Activated T-cell treated with anti-CD3 and anti-CD28 coated beads for 24 hours (primary cell): ENCODE measurements around the gene TULP1.
A peak's percentile ranks its signal among the peaks of the same experiment; 100 is the strongest.
"Not testable (repeated sequence)": the region's sequence is repeated elsewhere in the genome, so short reads cannot be mapped to it uniquely, and the experiment has no call there.

Experiments
- DNase-seq: peaks from one replicate; pipeline ENCODE4 v3.0.0-alpha.2; 2020; ENCODE audit warnings: low read depth

The TULP1 gene

DNA sequence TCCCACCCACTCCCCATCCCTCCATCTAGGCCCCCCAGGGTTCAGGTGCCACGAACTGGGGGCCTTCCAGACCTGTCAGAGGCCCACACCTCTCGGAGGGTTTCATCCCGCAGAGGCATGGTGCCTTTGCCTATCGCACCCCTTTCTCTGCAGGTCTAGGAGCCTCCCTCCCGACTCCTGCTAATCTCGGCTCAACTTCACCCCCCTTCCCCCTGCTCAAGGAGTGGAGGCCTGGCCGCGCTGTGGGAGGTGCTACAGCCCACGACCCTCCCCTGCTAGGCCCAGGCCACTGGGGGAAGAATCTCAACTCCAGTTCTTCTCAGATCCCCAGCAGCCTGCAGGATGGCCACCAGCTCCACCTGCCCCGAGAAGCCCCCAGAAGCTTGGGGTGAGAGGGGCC lies at the start of gene TULP1:
Gene TULP1, minus strand, starts transcription at position 157 of the 400 bp plus-strand sequence. Its CDS starts 38 bp downstream, at position 119.
- DNase-seq: no peak

DNA sequence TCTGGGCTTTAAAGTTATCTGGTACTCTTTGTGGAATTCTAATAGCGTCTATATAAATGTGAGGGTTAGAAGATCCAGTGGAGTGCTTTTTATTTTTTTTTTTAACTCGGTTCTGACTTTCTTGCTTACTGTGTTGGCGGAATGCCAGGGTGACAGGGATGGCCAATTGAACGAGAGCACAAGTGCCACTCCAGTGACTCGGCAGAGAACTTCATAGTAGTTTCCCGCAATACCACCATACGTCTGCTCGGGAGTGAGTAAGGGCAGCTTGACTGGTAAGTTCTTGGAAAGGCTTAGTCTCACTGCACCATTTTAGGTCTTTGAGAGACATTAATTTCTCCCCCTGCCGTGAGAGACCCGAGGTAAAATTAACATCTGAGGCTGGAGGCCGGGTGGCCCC lies 49.4 kb upstream of the TULP1 start:
- DNase-seq: no peak

DNA sequence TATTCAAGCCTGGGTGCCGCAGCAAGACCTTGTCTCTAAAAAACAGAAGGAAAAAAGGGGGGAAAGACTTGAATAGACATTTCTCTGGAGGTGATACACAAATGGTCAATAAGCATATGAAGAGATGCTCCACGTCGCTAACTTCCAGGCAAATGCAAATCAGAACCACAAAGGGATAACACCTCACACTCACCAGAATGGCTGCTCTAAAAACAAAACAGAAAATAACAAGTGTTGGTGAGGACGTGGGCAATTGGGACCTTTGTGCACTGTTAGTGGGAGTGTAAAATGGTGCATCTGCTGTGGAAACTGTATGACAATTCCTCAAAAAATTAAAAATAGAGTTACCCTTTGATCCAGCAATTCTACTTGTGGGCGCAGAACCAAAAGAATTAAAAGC lies 48.4 kb upstream of the TULP1 start:
- DNase-seq: no peak

DNA sequence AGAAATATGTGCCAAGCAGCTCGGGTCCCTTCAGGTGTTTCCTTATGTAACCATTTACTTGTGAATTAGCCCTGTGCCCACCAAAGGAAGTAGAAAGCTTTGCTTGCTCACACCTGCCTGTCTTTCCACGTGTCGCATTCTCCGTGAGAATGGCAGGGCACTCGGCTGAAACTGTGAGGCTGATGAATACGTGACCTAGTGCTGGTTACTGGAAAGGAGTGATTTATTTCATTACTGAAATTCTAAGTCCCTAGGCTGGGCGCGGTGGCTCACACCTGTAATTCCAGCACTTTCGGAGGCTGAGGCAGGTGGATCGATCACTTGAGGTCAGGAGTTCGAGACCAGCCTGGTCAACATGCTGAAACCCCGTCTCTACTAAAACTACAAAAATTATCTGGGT lies 45.9 kb upstream of the TULP1 start:
- no peak for DNase-seq

DNA sequence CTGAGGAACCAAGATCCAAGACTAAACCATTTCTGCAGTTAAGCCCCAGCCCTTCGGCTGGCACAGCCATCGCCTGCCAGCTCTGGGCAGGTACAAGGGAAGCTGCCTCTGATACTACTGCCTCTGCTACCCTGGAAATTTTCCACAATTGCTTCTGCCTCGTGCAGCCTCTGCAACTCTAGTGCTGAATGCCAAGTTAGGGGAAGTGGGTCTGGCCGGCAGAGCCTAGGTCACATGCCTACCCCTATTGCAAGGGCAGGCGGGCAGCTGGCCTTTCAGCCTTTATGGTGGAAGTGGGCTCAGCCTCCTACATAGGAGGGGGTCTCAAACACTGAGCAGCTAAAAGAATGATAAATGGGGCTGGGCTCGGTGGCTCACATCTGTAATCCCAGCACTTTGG lies 44.5 kb upstream of the TULP1 start:
- DNase-seq: no peak

DNA sequence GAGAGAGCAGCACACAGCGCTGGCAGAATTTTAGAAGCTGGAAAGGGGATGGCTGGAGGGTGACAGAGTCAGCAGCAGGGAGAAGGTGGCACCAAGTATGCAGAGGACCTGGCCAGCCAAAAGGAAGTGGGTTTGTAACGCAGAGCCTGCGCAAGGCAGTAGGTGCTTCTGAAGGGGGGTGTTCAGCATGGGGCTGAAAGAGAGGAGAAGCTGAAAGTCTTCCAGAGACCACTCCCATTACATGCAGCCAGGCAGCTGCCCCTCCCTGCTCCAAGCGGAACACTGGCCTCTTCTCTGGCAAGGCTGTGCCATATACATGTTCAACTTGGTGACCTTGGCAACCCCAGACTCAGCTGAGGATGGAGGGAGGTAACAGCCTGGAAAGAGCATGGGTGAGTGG lies 42.1 kb upstream of the TULP1 start:
- DNase-seq: no peak

DNA sequence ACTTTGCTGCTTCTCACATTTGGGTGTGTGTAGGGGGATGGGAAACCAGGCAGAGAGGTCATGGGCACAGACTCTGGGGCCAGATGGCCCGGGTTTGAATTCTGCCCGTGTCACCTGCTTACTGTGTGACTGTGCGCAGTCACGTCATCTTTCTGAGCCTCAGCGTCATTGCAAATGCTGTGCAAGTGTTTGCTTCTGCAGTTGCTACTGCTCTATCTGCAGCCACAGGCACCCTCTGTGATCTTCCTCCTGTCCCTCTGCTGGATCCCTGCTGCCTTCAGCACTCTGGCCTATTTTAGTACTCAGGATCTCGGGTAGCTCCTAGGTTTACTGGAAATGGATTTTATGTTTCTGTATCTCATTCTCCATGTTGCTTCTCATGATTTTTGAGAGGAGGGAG lies 40.6 kb upstream of the TULP1 start:
- no peak for DNase-seq

DNA sequence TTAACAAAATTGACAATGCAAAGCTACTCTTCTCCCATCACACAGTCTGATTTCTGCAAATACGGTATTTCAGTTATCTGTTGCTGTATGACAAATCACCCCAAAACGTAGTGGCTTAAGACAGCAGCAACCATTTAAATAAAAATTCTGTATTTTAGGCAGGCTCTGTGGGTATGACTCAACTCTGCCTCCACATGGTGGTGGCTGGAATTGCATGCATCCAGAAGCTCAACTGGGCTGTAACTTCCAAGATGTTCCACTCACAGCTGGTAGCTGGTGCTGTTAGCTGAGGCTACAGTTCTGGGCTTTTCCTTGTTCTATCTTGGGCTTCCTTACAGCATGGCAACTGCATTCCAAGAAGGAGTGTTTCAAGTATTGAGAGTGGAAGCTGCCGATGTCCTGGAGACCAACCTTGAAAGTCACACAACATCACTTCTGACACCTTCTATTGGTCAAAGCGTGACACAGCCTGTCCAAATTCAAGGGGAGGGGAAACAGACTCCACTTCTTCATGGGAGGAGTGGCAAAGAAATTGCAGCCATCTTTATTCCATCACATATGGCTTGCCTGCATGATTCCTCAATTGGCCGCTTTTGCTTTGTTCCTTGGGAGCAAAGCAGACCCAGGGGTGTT lies 39.7 kb upstream of the TULP1 start:
- DNase-seq: peak; percentile 49

DNA sequence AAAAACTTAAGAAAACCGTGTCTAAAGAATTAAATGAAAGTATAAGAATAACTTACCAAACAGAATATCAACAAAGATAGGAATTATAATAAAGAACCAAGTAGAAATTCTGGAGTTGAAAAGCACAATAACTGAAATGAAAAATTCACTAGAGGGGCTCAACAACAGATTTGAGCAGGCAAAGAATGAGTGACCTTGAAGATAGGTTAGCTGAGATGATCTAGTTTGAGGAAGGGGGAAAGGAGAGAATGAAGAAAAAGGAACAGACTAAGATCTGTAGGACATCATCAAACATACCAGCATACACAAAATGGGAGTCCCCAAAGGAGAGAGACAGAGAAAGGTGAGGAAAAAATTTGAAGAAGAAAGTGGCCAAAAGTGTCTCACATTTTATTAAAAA lies 37.7 kb upstream of the TULP1 start:
- no peak for DNase-seq

DNA sequence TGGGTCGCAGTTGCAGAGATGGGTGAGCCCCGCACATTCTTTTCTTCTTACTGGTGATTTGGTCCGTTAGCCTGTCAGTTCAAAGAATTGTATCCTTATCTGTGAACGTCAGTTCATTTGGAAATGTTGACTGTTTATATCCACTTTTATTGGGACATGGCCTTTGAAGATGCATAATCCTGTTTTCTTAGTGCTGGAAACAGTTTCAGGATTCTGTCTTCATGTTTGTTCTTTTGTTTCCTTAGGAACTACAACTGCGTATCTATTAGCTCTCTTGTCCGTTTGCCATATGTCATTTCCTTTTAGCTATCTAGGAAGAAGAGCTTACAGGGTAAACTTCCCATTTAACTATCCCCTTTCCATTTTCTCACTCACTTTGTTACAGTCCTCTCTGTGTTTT lies 35.0 kb upstream of the TULP1 start:
- DNase-seq: no peak

DNA sequence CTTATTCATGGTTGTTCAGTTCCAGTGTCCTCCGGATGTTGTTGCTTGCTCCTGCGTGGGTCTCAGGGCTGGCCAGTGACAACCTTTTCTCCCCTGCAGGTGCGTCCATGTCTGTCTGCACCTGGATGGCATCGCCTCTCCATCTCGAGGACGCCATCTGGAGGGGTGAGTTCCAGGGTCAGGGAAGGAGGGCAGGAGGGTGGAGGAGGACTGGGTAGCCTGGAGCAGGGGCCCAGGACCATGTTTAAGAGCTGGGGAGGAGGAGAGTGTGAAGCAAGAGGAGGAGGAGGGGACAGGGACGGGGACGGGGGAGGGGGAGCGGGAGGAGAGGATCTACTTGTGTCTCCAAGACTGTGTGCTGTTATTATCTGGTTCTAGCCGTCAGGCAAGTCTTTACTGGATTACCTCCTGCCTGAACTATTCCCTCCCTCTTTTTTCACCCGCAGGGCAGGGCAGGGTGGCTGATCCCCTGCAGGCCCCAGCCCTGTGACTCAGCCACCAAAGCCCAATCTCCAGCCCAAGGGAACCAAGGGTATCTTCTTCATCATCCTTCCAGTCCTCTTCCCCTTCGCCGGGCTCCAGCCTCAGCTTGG lies 32.2 kb upstream of the TULP1 start:
- DNase-seq: no peak

DNA sequence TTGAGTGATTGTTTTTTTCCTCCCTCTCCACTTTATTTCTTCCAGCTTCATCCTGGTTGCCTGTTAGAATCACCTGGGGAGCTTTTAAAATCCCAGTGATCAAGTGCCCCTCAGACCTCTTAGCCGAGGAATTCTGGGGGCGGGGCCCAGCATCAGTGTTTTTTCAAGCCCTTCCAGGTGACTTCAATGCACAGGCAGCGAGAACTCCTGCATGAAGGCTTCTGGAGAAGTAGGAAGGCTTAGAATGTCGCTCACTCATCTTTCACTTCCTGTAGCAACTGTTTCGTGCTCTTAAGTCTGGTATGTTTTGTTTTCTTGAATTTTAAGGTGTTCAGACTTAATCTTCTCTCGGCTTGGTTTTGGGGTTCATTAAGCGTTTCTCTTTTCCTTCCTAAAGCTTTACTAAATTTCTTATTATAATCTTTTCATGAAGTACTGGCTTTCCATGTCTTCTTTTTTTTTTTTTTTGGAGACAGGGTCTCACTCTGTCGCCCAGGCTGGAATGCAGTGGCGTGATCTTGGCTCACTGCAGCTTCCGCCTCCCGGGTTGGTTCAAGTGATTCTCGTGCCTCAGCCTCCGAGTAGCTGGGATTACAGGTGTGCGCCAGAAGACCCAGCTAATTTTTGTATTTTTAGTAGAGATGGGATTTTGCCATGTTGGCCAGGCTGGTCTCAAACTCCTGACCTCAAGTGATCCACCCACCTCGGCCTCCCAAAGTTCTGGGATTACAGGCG lies 30.9 kb upstream of the TULP1 start:
- DNase-seq: no peak

DNA sequence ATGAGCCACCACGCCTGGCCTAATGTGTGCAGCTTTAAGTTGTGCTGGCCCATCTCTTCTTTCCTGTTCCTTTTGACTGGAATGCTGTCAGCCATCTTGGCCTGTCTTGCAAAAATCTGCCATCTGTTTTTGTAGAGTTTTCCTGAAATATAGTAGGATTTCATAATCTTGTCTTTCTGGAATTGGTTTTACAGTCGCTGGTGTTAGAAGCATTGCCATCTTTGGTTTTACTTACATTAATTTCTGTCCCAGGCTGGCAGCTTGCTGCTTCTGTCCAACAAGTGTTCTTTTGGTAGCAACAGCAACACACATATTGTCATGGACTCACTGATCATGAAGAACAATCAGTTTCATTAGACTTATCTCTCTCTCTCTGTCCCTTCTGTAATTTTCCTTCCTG lies 29.1 kb upstream of the TULP1 start:
- DNase-seq: no peak

DNA sequence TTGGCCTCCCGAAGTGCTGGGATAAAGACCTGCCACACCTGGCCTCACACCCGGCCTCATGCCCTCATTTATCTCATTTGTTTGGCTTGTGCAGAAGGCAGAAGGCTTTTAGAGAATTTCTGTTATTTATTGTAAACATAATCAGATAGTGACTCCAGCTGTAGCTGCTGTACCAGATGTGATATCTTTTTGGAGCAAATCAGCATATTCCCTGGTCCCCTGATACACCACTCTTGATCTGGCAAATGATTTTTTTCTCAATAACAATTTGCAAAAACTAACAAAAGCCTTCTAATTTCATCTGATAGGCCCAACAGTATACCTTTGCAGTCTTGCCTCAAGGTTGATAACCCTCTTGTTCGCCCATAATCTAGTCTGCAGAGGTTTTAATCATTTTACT lies 26.5 kb upstream of the TULP1 start:
- no peak for DNase-seq

DNA sequence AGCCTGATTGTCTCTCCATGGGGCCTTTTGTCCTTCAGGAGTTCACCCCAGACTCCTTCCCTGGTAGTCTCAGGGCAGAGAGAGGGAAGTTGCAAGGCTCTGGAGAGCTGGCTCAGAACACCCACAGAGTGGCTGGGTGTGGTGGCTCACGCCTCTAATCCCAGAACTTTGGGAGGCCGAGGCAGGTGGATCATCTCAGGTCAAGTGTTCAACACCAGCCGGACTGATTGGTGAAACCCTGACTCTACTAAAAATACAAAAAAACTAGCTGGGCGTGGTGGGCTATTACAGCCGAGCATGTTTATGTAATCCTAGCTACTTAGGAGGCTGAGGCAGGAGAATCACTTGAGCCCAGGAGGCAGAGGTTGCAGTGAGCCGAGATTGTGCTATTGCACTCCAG lies 23.2 kb upstream of the TULP1 start:
- DNase-seq: not testable (repeated sequence)

DNA sequence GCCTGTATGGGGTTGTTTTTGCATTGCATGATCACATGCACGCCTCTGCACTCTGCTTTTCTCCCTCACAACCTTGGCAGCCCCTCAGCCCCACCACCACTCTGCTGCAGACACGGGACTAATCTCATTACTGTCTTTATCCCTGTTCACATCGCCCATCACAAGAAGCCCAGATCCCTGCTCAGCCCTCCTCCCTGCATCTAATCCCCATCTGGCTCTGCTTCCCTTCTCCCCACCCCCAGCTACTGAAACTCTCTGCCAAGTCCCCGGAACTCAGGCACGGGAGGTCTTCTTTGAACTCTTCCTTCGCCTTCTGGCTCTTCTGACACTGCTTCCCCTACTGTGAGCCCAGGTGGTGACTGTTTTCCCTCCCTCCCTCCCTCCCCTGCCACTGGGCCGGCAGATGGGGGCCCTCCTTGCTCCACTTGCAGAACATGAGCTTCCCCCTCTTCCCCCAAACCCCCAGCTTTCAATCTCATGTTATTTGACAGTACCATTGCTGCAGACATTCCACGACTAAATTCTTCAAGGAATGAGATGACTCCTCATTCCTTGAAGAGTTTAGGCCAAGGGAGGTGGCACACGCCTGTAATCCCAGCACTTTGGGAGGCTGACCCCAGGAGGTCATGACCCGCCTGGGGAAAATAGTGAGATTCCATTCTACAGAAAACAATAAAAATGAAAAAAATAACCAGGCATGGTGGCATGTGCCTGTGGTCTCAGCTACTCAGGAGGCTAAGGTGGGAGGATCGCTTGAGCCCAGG lies 21.9 kb upstream of the TULP1 start:
- no peak for DNase-seq

DNA sequence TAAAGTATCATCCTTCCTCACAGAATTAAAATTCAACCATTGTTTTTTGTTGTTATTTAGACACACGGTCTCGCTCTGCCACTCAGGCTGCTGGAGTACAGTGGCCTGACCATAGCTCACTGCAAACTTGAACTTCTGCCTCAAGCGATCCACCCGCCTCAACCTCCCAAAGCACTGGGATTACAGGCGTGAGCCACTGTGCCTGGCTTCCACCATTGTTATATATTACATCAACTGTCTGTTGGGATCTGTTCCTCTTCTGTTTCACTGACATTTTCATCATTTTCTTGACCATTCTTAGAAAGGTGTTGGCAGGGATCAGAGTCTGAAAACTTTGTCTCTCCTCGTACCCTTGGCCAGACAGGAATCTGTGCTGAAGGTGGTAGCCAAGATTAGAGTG lies 21.3 kb upstream of the TULP1 start:
- DNase-seq: no peak

DNA sequence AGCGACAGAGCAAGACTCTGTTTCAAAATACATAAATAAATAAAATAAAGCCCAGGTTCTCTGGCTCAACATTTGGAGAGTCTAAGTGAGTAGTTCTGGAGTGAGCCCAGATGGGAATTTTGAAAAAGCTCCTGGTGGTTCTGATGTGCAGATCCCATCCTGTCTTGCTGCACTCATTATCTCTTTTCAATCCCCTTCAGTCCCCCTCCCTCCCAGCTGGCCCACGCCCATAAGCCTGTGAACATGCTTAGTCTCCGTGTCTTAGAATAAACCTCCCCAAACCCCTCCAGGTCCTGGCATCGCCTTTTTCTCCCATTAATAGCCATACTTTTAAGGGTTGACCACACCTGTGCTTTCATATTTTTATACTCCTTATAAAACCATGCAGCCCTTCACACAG lies 19.4 kb upstream of the TULP1 start:
- DNase-seq: no peak

DNA sequence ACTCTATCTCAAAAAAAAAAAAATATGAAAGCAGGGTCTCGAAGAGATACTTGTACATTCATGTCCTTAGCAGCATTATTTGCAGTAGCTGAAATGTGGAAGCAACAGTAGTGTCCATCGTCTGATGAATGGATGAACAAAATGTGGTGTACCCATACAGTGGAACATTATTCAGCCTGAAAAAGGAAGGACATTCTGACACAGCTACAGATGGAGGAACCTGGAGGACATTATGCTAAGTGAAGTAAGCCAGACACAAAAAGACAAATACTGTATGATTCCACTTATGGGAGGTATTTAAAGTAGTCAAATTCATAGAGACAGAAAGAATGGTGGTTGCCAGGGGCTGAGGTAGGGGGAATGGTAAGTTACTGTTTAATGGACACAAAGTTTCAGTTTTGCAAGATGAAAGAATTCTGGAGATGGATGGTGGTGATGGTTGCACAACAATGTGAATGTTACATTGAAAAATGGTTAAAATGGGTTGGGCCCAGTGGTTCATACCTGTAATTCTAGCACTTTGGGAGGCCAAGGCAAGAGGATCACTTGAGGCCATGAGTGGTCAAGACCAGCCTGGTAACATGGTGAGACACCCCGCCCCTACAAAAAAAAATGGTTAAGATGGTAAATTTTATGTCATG lies 11.8 kb upstream of the TULP1 start:
- DNase-seq: no peak

DNA sequence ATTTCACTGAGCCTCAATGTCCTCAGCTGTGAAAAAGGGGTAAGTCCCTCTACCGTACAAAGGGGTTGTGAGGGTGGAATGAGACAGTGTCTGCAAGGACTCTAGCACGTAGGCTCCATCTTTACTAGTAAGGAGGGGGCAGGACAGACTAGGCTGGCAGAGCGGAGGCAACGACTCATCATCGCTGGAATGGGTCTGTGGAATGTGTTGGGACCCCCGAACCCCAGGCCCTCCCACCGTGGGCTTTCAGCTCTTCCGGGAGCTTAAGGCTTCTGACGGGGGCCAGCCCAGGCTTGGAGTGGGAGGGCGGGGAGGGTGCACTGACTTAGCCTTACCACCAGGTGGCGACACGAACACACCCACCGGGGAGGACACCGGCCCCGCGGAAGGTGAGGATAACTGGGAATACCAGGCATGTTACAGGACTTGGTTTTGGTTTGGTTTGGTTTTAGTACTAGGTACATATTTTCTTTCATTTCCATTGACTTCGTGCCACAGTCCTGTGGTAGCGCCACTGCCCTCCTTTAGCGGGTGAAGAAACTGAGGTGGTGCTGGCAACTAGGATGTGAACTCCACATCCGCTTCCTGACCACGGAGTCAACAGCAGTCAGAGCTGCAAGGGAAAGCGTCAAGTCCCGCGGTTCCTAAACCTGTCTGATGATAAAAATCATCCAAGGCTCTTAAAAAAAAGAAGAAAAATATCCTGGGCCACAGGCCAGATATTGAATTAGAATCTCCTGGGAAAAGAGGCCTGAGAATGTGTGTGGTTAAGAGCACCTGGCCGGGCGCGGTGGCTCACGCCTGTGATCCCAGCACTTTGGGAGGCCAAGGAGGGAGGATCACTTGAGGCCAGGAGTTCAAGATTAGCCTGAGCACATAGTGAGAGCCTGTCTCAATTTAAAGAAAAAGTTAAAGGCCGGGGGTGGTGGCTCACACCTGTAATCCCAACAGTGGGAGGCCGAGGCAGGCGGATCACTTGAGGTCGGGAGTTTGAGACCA lies 10.3 kb upstream of the TULP1 start:
- DNase-seq: peak; percentile 76

DNA sequence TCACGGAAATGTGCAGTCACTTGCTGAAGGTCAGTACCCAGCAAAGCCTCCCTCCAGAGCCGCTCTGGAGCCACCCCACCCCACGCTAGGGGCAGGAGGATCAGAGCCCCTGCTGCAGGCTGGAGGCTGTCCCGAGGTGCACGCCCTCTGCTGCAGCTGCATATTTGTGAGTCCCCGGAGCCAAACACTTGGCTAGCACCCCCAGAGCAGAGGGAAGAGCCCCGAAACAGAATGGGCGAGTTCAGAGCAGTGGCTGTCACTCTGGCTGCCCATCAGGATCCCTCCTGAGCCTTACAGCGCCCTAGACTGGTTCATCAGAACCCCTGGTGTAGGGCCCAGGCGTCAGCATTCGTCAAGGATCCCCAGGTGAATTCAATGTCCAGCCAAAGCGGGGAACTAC lies 9.5 kb upstream of the TULP1 start:
- DNase-seq: no peak
